Thyroid gland (tissue), 4 donors: ENCODE data around the gene SYNJ2.

Experiments
- CTCF ChIP-seq, 6 experiments: fragments of 200-600 bp in 3 of 6; fragments of 450-650 bp in 3 of 6; sonication (generic) in 3 of 6; IDR thresholded peaks; one replicate each; pipeline ENCODE4 v1.5.1; 2016 to 2019; ENCODE audit warnings: antibody characterized with exemption in 6 of 6, mild to moderate bottlenecking in 2 of 6, inconsistent platforms in 1 of 6, moderate library complexity in 1 of 6
- POLR2A ChIP-seq, 2 donors: fragments of 450-650 bp; IDR thresholded peaks; one replicate each; pipeline ENCODE4 v1.6.1; 2017; ENCODE audit warnings: antibody characterized with exemption in 2 of 2, mild to moderate bottlenecking in 2 of 2, moderate library complexity in 1 of 2

GRCh38 chr6:157937318-157937717 lies 44.3 kb upstream of the SYNJ2 start:
- TF ChIP-seq POLR2A (IDR thresholded peaks at IDR 0.05) (no peak), CTCF (IDR thresholded peaks at IDR 0.05) (no peak)
